Spleen (tissue), 11 donors: Measurements from ENCODE around the gene PPM1E. TPM values are rescaled to one million over a fixed set of nuclear protein-coding genes. Genes with fewer than 3 reads are reported as not detected.
"Not testable (repeated sequence)": the region's sequence is repeated elsewhere in the genome, so short reads cannot be mapped to it uniquely, and the experiment has no call there.

ENCODE experiments used
- DNase-seq: peaks from one replicate; pipeline ENCODE4 v3.0.0-alpha.2; 2020
- H3K27ac ChIP-seq, 8 donors: fragments of 200-600 bp; sonication (generic) in 7 of 8; 1 replicate in 4 of 8; 2 replicates in 4 of 8; pipeline versions ENCODE4 v1.5.0 to v1.8.0; 2016 to 2021; ENCODE audit warnings: inconsistent platforms in 4 of 8, mild to moderate bottlenecking in 4 of 8, moderate library complexity in 1 of 8
- H3K27me3 ChIP-seq, 7 donors: fragments of 200-600 bp; sonication (generic) in 6 of 7; replicated peaks in 1 of 7; 1 replicate in 4 of 7; 2 replicates in 3 of 7; pipeline versions ENCODE4 v1.5.0 to v1.8.0; 2016 to 2021; ENCODE audit warnings: inconsistent platforms in 3 of 7, mild to moderate bottlenecking in 1 of 7
- H3K36me3 ChIP-seq, 6 donors: fragments of 200-600 bp; sonication (generic) in 5 of 6; 1 replicate in 4 of 6; 2 replicates in 2 of 6; pipeline versions ENCODE4 v1.5.0 to v1.8.0; 2016 to 2021; ENCODE audit warnings: inconsistent platforms in 2 of 6
- H3K4me1 ChIP-seq, 6 donors: fragments of 200-600 bp; sonication (generic) in 5 of 6; 1 replicate in 3 of 6; 2 replicates in 3 of 6; pipeline versions ENCODE4 v1.5.0 to v1.8.0; 2016 to 2021; ENCODE audit warnings: inconsistent platforms in 3 of 6
- H3K4me3 ChIP-seq, 8 donors: fragments of 200-600 bp; sonication (generic) in 7 of 8; 1 replicate in 4 of 8; 2 replicates in 4 of 8; pipeline versions ENCODE4 v1.5.0 to v1.8.0; 2016 to 2021; ENCODE audit warnings: inconsistent platforms in 4 of 8, mild to moderate bottlenecking in 4 of 8, moderate library complexity in 2 of 8
- H3K9me3 ChIP-seq, 8 donors: fragments of 200-600 bp; sonication (generic) in 7 of 8; 1 replicate in 4 of 8; 2 replicates in 4 of 8; pipeline versions ENCODE4 v1.5.0 to v1.8.0; 2016 to 2021; ENCODE audit warnings: inconsistent platforms in 4 of 8
- CTCF ChIP-seq, 11 experiments: fragments of 200-600 bp in 7 of 11; fragments of 450-650 bp in 4 of 11; sonication (generic) in 4 of 11; IDR thresholded peaks in 8 of 11; conservative IDR thresholded peaks in 3 of 11; 1 replicate in 7 of 11; 2 replicates in 4 of 11; pipeline versions ENCODE4 v1.4.0 to v1.8.0; 2016 to 2021; ENCODE audit warnings: antibody characterized with exemption in 11 of 11, inconsistent platforms in 4 of 11, mild to moderate bottlenecking in 1 of 11
- POLR2A ChIP-seq, 3 donors: fragments of 450-650 bp; IDR thresholded peaks; one replicate each; pipeline ENCODE4 v1.5.1; 2017; ENCODE audit warnings: antibody characterized with exemption in 3 of 3, mild to moderate bottlenecking in 1 of 3
- POLR2AphosphoS5 ChIP-seq, 3 donors: sonication (generic); formaldehyde crosslinking; IDR thresholded peaks; one replicate each; pipeline ENCODE4 v1.5.1; 2017; ENCODE audit warnings: antibody characterized with exemption in 3 of 3
- WGBS, 5 donors: extraction: QIAGEN DNeasy Blood & Tissue Kit in 3 of 5; methylation state at CpG; one replicate each; pipeline versions ENCODE4 v1.1.5 to v1.1.7; 2013 to 2018; 5-methylcytosine and 5-hydroxymethylcytosine counted together
- intact Hi-C: fragments of 100-400 bp; cut with DNase I; formaldehyde crosslinking; loops from one replicate; pipeline ENCODE4 v1.15.0; 2023; ENCODE audit warnings: low total_unique reads
- polyA plus RNA-seq, 3 donors: library from polyadenylated mRNA; stranded (reverse); fragments of 200-250 nt; gene quantifications; one replicate each; pipeline ENCODE4 v1.2.1, GENCODE V29; 2013
- total RNA-seq, 7 donors: library from RNA; depleted of rRNA in 3 of 7; stranded (reverse); fragments of >200 nt in 3 of 7; fragmentation: NEBNext Ultra II Directional in 4 of 7; extraction: Animal tissue kit (Norgen Biotek cat#: 25700) in 4 of 7; gene quantifications; one replicate each; pipeline versions ENCODE4 v1.1.0 to v1.2.1, GENCODE V29; 2016 to 2021
- donor health status: healthy with polysubstance abuse.
- donor health status: DM: no; HTN: no; CAD: no; lungs with moderate emphysema.
- donor health status: DM: no; HTN: no; CAD: no.
- donor health status: Bipolar disorder and iron deficiency.
- donor health status: healthy.
- donor health status: DM: no; HTN: no; CAD: no.
- donor health status: DM: yes; HTN: yes; CAD: no.

The PPM1E gene
- total and polyA plus RNA-seq, 10 donors, result 0.04 to 0.79 (median 0.48) TPM

- H3K27ac ChIP-seq, result no peak overlapping the region
- TF ChIP-seq POLR2A (IDR thresholded peaks at IDR 0.05) (no peak), POLR2AphosphoS5 (IDR thresholded peaks at IDR 0.05) (no peak), CTCF (IDR thresholded peaks at IDR 0.05 in 8 of 11, conservative IDR thresholded peaks at IDR 0.05 in 3 of 11) (no peak)
- no peaks in the 10 kb centered on the region for H3K36me3 ChIP-seq
- intact Hi-C loops, result no loop called here
- H3K9me3 ChIP-seq, result peaks cover 0 to 10% (median 7%) of the 10 kb centered on the region in 8 donors
- no peak for DNase-seq
- WGBS, 5 donors, result 84 to 97% (median 94%) methylated on average over 1 of the region's 1 CpG
- H3K4me1 ChIP-seq, result no peaks in the 10 kb centered on the region
- H3K4me3 ChIP-seq, result no peak overlapping the region
- H3K27me3 ChIP-seq, result peaks cover 0 to 13% (median 0%) of the 10 kb centered on the region in 7 donors
These were observed 76.1 kb downstream of the PPM1E start for GRCh38 chr17:58831780-58832179.

GRCh38 chr17:58832514-58832913 is 76.9 kb downstream of the PPM1E start:
- Histone ChIP-seq H3K4me1 (no peaks in the 10 kb centered on the region), H3K9me3 (peaks cover 0 to 10% (median 7%) of the 10 kb centered on the region in 8 donors), H3K4me3 (no peak overlapping the region), H3K27me3 (peaks cover 0 to 13% (median 0%) of the 10 kb centered on the region in 7 donors), H3K27ac (no peak overlapping the region), H3K36me3 (no peaks in the 10 kb centered on the region)
- no peak for DNase-seq
- no peak for TF ChIP-seq POLR2AphosphoS5 (IDR thresholded peaks at IDR 0.05)
- no peak for TF ChIP-seq POLR2A (IDR thresholded peaks at IDR 0.05)
- TF ChIP-seq CTCF (IDR thresholded peaks at IDR 0.05 in 8 of 11, conservative IDR thresholded peaks at IDR 0.05 in 3 of 11), result no peak
- intact Hi-C loops, result no loop called here
- 86 to 92% (median 88%) methylated on average over 3 of the region's 3 CpGs for WGBS, 5 donors

- intact Hi-C loops, result no loop called here
- DNase-seq, result no peak
- no peak overlapping the region for H3K4me3 ChIP-seq
- H3K27me3 ChIP-seq, result peaks cover 0 to 13% (median 0%) of the 10 kb centered on the region in 7 donors
- TF ChIP-seq POLR2A (IDR thresholded peaks at IDR 0.05) (no peak), CTCF (IDR thresholded peaks at IDR 0.05 in 8 of 11, conservative IDR thresholded peaks at IDR 0.05 in 3 of 11) (no peak), POLR2AphosphoS5 (IDR thresholded peaks at IDR 0.05) (no peak)
- H3K9me3 ChIP-seq, result peaks cover 0 to 4% (median 0%) of the 10 kb centered on the region in 8 donors
- H3K27ac ChIP-seq, result no peak overlapping the region
- WGBS, 5 donors, result 84 to 93% (median 92%) methylated on average over 5 of the region's 5 CpGs
- H3K36me3 ChIP-seq, result no peaks in the 10 kb centered on the region
- H3K4me1 ChIP-seq, result no peaks in the 10 kb centered on the region
These were observed 82.0 kb downstream of the PPM1E start for GRCh38 chr17:58837699-58838098.

- H3K4me1 ChIP-seq, result no peaks in the 10 kb centered on the region
- no peaks in the 10 kb centered on the region for H3K27me3 ChIP-seq
- H3K36me3 ChIP-seq, result no peaks in the 10 kb centered on the region
- WGBS, 5 donors, result 56 to 65% (median 61%) methylated on average over 4 of the region's 4 CpGs
- H3K27ac ChIP-seq, result no peak overlapping the region
- H3K4me3 ChIP-seq, result no peak overlapping the region
- intact Hi-C loops, result no loop called here
- DNase-seq, result no peak
- H3K9me3 ChIP-seq, result peaks cover 0 to 2% (median 0%) of the 10 kb centered on the region in 8 donors
- TF ChIP-seq CTCF (IDR thresholded peaks at IDR 0.05 in 8 of 11, conservative IDR thresholded peaks at IDR 0.05 in 3 of 11) (no peak), POLR2AphosphoS5 (IDR thresholded peaks at IDR 0.05) (no peak), POLR2A (IDR thresholded peaks at IDR 0.05) (no peak)
These were observed 85.4 kb downstream of the PPM1E start for GRCh38 chr17:58840820-58841612.

- H3K36me3 ChIP-seq, H3K27me3 ChIP-seq, H3K4me1 ChIP-seq, H3K27ac ChIP-seq, H3K4me3 ChIP-seq, DNase-seq, intact Hi-C loops: not testable (repeated sequence)
- H3K9me3 ChIP-seq, result peaks cover 0 to 13% (median 2%) of the 10 kb centered on the region in 8 donors
- WGBS, 5 donors, result 70 to 86% (median 78%) methylated on average over 3 of the region's 3 CpGs
These were observed 90.8 kb downstream of the PPM1E start for GRCh38 chr17:58846413-58846812.

GRCh38 chr17:58850106-58850505 is 94.5 kb downstream of the PPM1E start:
- DNase-seq, H3K27me3 ChIP-seq, intact Hi-C loops, H3K4me3 ChIP-seq, H3K4me1 ChIP-seq, H3K27ac ChIP-seq, H3K36me3 ChIP-seq: not testable (repeated sequence)
- WGBS, 5 donors, result 93 to 99% (median 95%) methylated on average over 2 of the region's 2 CpGs
- peaks cover 0 to 24% (median 11%) of the 10 kb centered on the region in 8 donors for H3K9me3 ChIP-seq
